ENCODE results near the gene SLC22A1. TPM values are rescaled to one million over a fixed set of nuclear protein-coding genes. Genes with fewer than 3 reads are reported as not detected.
"Not testable (repeated sequence)": the region's sequence is repeated elsewhere in the genome, so short reads cannot be mapped to it uniquely, and the experiment has no call there.

Gene SLC22A1
- total RNA-seq, 1 donor from 2014 or later, result 2.0 TPM

DNA sequence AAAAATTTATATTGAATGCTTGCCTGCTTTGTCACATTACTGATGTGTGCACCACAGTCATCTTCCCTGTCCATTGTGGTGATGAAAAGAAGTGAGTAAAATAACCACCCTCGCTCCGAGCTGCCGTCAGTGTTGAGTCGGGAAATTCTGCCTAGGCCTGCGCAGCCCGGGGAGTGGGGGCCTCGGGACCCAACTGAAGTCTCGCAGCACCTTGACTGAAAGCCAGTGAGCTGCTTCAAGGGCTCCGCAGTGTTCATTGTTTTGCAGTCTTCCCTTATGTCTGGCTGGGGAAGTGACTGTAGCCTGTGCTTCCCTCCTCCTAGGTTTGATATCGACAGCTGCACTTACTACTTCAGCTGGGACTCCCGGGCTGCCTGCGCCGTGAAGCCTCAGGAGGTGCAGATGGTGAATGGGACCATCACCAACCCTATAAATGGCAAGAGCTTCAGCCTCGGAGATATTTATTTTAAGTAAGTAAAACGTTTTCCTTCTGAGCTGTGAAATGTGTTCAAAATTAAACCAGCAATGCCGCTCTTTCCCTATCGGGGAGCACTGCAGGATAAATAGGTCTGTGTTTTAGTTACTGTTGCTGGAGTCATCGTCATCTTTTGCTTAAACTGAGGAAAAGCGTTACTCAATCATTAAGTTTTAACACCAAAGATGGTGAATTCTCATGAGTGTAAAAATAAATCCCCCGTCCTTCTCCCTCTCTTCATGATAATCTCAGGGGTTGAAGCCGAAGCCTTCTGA lies 32.7 kb upstream of the SLC22A1 start:
- TF ChIP-seq, protein P1, sequence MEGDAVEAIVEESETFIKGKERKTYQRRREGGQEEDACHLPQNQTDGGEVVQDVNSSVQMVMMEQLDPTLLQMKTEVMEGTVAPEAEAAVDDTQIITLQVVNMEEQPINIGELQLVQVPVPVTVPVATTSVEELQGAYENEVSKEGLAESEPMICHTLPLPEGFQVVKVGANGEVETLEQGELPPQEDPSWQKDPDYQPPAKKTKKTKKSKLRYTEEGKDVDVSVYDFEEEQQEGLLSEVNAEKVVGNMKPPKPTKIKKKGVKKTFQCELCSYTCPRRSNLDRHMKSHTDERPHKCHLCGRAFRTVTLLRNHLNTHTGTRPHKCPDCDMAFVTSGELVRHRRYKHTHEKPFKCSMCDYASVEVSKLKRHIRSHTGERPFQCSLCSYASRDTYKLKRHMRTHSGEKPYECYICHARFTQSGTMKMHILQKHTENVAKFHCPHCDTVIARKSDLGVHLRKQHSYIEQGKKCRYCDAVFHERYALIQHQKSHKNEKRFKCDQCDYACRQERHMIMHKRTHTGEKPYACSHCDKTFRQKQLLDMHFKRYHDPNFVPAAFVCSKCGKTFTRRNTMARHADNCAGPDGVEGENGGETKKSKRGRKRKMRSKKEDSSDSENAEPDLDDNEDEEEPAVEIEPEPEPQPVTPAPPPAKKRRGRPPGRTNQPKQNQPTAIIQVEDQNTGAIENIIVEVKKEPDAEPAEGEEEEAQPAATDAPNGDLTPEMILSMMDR (IDR thresholded peaks at IDR 0.05; ENCODE audit: unreplicated experiment), result no peak
- Mint-ChIP-seq H3K4me1 (no peaks in the 10 kb centered on the region), H3K27ac (no peak overlapping the region), H3K9me3 (no peaks in the 10 kb centered on the region), H3K4me3 (no peak overlapping the region), H3K36me3 (peaks cover 30% of the 10 kb centered on the region), H3K27me3 (ENCODE audit: low read depth) (no peaks in the 10 kb centered on the region)
- DNase-seq (ENCODE audit: low spot score in 2 of 2, unreplicated experiment in 2 of 2), result no peak

DNA sequence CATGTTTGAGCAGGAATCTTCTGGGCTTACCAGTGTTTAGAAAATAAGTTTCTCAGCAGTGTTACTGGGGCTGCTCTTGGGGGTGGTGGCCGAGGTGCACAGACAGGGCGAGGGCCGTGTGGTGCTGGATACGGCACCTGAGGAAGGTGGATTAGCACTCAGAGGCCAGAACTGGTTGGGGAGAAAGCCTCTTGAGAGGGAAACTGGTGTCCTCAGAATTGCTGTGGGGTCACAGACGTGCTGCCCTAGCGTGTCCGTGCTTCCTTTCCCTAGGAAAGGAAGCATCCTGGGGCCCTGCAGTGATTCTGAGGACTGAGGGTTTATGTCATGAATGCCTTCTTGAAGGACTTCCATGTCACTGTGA lies 32.1 kb upstream of the SLC22A1 start:
- Mint-ChIP-seq H3K4me1 (no peaks in the 10 kb centered on the region), H3K4me3 (no peak overlapping the region), H3K9me3 (no peaks in the 10 kb centered on the region), H3K27me3 (ENCODE audit: low read depth) (no peaks in the 10 kb centered on the region), H3K27ac (no peak overlapping the region), H3K36me3 (peaks cover 30% of the 10 kb centered on the region)
- no peak for DNase-seq (ENCODE audit: low spot score in 2 of 2, unreplicated experiment in 2 of 2)
- TF ChIP-seq, protein P1 (IDR thresholded peaks at IDR 0.05; ENCODE audit: unreplicated experiment), result no peak

DNA sequence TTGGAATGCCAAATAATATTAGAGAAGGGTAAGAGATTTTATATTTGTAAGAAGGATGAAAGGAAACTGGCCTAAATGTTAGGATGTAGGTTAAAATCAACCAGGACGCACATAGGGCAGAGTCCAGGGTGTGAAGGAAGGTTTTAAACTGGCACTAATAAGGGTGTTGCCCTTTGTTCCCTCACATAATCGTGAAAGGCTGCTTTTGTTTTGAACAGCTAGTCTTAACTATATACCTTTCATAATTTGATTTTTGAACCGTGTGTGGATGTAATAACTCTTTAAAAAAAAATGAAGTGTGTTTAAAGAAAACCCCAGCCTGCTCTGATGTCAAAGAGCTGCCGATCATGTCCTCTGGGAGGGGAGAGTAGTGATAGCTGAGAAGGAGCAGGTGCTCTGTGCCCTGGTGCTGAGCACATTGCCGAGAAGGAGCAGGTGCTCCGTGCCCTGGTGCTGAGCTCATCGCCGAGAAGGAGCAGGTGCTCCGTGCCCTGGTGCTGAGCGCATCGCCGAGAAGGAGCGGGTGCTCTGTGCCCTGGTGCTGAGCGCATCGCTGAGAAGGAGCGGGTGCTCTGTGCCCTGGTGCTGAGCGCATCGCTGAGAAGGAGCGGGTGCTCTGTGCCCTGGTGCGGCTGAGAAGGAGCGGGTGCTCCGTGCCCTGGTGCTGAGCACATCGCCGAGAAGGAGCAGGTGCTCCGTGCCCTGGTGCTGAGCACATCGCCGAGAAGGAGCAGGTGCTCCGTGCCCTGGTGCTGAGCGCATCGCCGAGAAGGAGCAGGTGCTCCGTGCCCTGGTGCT lies 31.0 kb upstream of the SLC22A1 start:
- peaks cover 29% of the 10 kb centered on the region for H3K36me3 Mint-ChIP-seq
- not testable (repeated sequence) for H3K27ac Mint-ChIP-seq

DNA sequence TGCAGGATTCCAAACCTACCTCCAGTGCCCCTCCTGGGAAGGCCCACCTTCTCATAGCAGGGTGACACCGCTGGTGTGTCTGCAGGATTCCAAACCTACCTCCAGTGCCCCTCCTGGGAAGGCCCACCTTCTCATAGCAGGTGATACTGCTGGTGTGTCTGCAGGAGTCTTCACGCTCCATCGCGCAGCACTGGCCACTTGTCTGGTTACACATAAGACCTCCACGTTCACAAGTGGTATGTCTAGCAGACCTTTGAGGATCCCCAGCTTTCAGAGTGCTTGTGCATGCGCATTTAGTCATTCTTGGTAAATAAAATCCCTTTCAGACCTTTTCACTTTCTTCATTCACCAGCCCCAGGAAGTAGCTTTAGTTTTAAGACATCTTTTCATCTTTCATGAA lies 29.4 kb upstream of the SLC22A1 start:
- not testable (repeated sequence) for H3K27ac Mint-ChIP-seq; H3K9me3 Mint-ChIP-seq; H3K27me3 Mint-ChIP-seq (ENCODE audit: low read depth); H3K4me1 Mint-ChIP-seq; DNase-seq (ENCODE audit: low spot score in 2 of 2, unreplicated experiment in 2 of 2); H3K4me3 Mint-ChIP-seq
- H3K36me3 Mint-ChIP-seq, result peaks cover 33% of the 10 kb centered on the region

More for the DNA sequence above, 31.0 kb upstream of the SLC22A1 start:
- not testable (repeated sequence) for H3K4me3 Mint-ChIP-seq; H3K9me3 Mint-ChIP-seq; DNase-seq (ENCODE audit: low spot score in 2 of 2, unreplicated experiment in 2 of 2); H3K4me1 Mint-ChIP-seq; H3K27me3 Mint-ChIP-seq (ENCODE audit: low read depth)

DNA sequence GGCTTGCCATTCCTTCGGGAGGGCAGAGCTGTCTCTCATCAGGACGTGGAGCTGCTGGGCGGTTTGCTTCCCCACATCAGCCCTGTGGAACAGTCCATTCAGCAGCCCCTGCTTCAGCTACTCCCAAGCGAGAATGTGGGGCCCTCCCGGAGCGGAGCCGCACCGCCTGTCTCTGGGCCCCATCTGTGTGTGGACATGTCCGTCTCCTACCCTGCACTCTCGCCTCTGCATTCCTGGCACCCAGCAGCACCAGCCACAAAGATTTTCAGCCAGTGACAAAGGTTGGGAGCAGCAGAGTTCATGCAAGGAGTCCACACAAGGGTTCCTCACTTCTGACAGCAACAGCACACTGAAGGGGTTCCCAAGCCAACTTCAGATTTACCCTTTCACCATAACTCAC lies 29.0 kb upstream of the SLC22A1 start:
- TF ChIP-seq, protein P1 (IDR thresholded peaks at IDR 0.05; ENCODE audit: unreplicated experiment), result no peak
- Mint-ChIP-seq H3K4me3 (no peak overlapping the region), H3K27me3 (ENCODE audit: low read depth) (no peaks in the 10 kb centered on the region), H3K9me3 (no peaks in the 10 kb centered on the region), H3K27ac (no peak overlapping the region), H3K36me3 (peaks cover 33% of the 10 kb centered on the region), H3K4me1 (no peaks in the 10 kb centered on the region)
- no peak for DNase-seq (ENCODE audit: low spot score in 2 of 2, unreplicated experiment in 2 of 2)

DNA sequence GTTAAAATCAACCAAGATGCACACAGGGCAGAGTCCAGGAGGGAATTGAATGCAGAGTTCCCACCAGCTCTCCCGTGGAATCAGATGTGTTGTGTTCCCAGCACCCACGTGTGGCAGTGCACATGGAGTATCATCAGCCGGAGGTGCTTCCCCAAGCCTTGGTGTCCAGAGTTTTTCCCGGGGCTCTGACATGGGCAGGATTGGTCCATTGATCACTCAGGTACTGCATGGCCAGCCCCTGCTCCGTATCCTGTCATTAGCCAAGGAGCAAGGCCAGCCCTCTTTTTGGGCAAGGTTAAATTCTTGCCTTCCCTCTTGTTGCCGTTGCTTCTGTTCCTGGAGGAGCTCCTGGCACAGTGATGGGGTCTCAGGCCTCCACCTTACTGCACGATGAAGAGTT lies 28.6 kb upstream of the SLC22A1 start:
- peaks cover 34% of the 10 kb centered on the region for H3K36me3 Mint-ChIP-seq
- no peak for DNase-seq (ENCODE audit: low spot score in 2 of 2, unreplicated experiment in 2 of 2)
- TF ChIP-seq, protein P1 (IDR thresholded peaks at IDR 0.05; ENCODE audit: unreplicated experiment), result no peak
- no peaks in the 10 kb centered on the region for H3K9me3 Mint-ChIP-seq
- H3K27ac Mint-ChIP-seq, result no peak overlapping the region
- no peaks in the 10 kb centered on the region for H3K27me3 Mint-ChIP-seq (ENCODE audit: low read depth)
- H3K4me3 Mint-ChIP-seq, result no peak overlapping the region
- no peaks in the 10 kb centered on the region for H3K4me1 Mint-ChIP-seq
